NCI-H345 treated with DMSO at 0.1 percent for 48 hours (cell line): ENCODE results near the gene ATP6V1F.

Experiments used
- DNase-seq: peaks from one replicate; lab custom pipeline; 2025; ENCODE audit not compliant: unreplicated experiment; lab: John Stamatoyannopoulos, UW

Gene ATP6V1F

DNA sequence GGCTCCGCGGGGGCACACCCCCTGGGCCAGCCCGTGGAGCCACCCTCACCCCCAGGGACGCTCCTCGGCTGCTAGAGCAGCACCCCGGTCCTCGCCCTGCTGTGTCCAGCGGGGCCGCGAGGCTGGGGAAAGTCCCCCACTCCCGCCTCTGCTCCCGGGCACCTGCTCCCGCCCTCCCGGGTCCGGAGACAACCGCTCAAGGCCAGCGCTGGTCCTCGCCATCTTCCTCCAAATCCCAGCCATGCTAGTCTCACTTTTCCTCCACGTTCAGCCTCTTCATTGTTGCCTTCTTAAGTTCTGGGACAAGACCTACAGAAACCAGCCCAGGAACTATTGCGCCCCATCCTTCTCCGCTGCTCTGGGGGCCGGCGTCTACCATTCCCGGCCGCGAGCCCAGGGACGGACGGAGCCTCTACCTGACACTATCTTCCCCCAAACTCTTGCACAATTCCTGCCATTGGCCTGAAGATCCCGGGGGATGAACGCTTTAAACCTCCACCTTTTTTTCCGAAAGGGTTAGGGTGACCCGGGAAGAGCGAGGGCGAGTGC is 52.7 kb downstream of the ATP6V1F start:
- DNase-seq: no peak
